ENCODE results near the gene HEPHL1. TPM values are rescaled to one million over a fixed set of nuclear protein-coding genes. Genes with fewer than 3 reads are reported as not detected.

The HEPHL1 gene
- total and polyA plus RNA-seq, 7 donors = 0.01 TPM; not detected in 6

DNA sequence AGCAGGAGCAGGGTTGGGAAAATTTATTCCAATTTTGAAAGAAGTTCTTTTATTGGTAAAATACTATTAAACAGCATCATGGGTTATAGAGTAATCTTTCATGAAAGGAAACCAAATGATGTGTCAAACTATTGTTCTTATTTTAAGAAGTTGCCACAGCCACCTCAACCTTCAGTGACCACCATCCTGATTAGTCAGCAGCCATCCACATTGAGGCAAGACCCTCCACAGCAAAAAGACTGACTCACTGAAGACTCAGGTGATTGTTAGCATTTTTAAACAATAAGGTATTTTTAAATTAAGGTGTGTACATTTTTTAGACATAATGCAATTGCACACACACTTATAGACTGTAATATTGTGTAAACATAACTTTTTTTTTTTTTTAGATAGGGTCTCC lies 3.7 kb upstream of the HEPHL1 start:
- no peak for DNase-seq
- TF ChIP-seq, protein P1, sequence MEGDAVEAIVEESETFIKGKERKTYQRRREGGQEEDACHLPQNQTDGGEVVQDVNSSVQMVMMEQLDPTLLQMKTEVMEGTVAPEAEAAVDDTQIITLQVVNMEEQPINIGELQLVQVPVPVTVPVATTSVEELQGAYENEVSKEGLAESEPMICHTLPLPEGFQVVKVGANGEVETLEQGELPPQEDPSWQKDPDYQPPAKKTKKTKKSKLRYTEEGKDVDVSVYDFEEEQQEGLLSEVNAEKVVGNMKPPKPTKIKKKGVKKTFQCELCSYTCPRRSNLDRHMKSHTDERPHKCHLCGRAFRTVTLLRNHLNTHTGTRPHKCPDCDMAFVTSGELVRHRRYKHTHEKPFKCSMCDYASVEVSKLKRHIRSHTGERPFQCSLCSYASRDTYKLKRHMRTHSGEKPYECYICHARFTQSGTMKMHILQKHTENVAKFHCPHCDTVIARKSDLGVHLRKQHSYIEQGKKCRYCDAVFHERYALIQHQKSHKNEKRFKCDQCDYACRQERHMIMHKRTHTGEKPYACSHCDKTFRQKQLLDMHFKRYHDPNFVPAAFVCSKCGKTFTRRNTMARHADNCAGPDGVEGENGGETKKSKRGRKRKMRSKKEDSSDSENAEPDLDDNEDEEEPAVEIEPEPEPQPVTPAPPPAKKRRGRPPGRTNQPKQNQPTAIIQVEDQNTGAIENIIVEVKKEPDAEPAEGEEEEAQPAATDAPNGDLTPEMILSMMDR (IDR thresholded peaks at IDR 0.05) = no peak
- intact Hi-C loops (cut with DNase I) = no loop called here
- H3K27ac ChIP-seq = no peak overlapping the region
- no peak for ATAC-seq
- H3K9me3 ChIP-seq = no peaks in the 10 kb centered on the region
- no peak overlapping the region for H3K4me3 ChIP-seq
- H3K36me3 ChIP-seq (ENCODE audit: insufficient read depth in 1 of 2, low read depth in 1 of 2) = no peaks in the 10 kb centered on the region
- no peaks in the 10 kb centered on the region for H3K4me1 ChIP-seq
- no peaks in the 10 kb centered on the region for H3K27me3 ChIP-seq (ENCODE audit: insufficient read depth in 3 of 3, low read length in 2 of 3)

DNA sequence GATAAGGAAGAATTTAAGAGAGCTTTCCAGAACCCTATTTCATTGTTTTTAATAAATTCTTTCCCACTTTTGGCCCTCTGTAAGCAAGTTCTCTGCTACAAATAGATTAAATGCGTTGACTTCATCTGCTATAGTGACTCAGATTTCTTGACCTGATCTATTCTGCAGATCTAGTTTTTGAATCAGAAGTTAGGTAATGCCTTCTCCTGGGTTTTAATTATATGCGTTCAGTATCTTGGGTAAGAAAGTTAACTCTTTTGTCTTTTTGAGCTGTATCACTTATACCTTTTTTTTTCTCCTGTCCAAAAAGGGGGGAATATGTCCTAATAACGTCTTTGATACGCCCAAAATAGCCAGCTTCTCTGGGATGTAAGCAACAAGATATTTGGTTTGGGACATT lies 2.4 kb upstream of the HEPHL1 start:
- intact Hi-C loops (cut with DNase I) = no loop called here
- Histone ChIP-seq H3K27me3 (ENCODE audit: insufficient read depth in 3 of 3, low read length in 2 of 3) (no peaks in the 10 kb centered on the region), H3K9me3 (no peaks in the 10 kb centered on the region), H3K36me3 (ENCODE audit: insufficient read depth in 1 of 2, low read depth in 1 of 2) (no peaks in the 10 kb centered on the region), H3K4me1 (no peaks in the 10 kb centered on the region), H3K4me3 (no peak overlapping the region), H3K27ac (no peak overlapping the region)
- TF ChIP-seq, protein P1 (IDR thresholded peaks at IDR 0.05) = no peak
- 58 to 75% (median 70%) methylated on average over 4 of the region's 4 CpGs for WGBS, 3 donors
- DNase-seq = no peak
- ATAC-seq = no peak

DNA sequence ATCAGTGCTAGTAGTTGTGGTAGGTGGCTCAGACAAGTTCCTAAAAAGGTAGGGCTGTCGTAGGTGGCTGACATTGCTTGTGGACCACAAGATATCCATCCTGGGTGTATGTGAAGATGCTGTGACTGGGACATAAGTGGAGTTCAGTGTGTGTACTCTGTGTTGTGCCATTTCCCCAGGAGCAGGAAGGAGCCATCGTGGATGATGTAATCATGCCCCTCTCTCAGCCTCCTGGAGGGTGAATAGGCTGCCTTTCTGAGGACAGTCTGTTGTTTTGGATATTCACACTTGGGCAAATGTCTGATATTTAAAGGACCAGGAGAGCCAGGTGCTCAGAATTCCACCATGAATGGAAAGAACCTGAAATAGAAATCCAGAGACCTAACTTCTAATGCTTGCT lies 2.7 kb downstream of the HEPHL1 start:
- H3K36me3 ChIP-seq (ENCODE audit: insufficient read depth in 1 of 2, low read depth in 1 of 2) = no peaks in the 10 kb centered on the region
- H3K4me3 ChIP-seq = no peak overlapping the region
- H3K27ac ChIP-seq = no peak overlapping the region
- intact Hi-C loops (cut with DNase I) = no loop called here
- TF ChIP-seq, protein P1 (IDR thresholded peaks at IDR 0.05) = no peak
- WGBS, 3 donors = 60 to 71% (median 70%) methylated on average over 2 of the region's 2 CpGs
- no peaks in the 10 kb centered on the region for H3K27me3 ChIP-seq (ENCODE audit: insufficient read depth in 3 of 3, low read length in 2 of 3)
- ATAC-seq (no peak), DNase-seq (no peak)
- H3K9me3 ChIP-seq = no peaks in the 10 kb centered on the region
- H3K4me1 ChIP-seq = no peaks in the 10 kb centered on the region

DNA sequence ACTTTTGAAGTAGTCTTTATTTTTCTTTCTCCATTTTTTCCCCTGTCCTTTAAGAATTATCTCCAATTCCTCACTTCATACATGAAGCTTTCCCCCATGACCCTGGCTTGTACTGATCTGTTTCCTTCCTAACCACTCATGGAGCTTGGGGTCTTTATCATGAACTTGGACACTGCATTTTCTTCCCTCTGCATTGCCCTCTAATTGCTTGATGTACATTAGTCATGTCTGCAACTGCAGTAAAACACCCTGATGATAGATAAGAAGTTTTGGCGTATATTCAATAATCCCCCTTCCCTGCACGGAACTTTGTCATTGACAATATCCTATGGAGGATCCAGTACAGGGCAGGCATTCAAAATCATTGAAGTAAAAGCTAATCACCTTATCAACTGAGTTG lies 3.4 kb downstream of the HEPHL1 start:
- WGBS, 3 donors = 81 to 85% (median 82%) methylated on average over 2 of the region's 2 CpGs
- no peak overlapping the region for H3K27ac ChIP-seq
- H3K36me3 ChIP-seq (ENCODE audit: insufficient read depth in 1 of 2, low read depth in 1 of 2) = no peaks in the 10 kb centered on the region
- ATAC-seq = no peak
- H3K4me1 ChIP-seq = no peaks in the 10 kb centered on the region
- no peaks in the 10 kb centered on the region for H3K27me3 ChIP-seq (ENCODE audit: insufficient read depth in 3 of 3, low read length in 2 of 3)
- DNase-seq = no peak
- TF ChIP-seq, protein P1 (IDR thresholded peaks at IDR 0.05) = no peak
- intact Hi-C loops (cut with DNase I) = no loop called here
- H3K9me3 ChIP-seq = no peaks in the 10 kb centered on the region
- H3K4me3 ChIP-seq = no peak overlapping the region

DNA sequence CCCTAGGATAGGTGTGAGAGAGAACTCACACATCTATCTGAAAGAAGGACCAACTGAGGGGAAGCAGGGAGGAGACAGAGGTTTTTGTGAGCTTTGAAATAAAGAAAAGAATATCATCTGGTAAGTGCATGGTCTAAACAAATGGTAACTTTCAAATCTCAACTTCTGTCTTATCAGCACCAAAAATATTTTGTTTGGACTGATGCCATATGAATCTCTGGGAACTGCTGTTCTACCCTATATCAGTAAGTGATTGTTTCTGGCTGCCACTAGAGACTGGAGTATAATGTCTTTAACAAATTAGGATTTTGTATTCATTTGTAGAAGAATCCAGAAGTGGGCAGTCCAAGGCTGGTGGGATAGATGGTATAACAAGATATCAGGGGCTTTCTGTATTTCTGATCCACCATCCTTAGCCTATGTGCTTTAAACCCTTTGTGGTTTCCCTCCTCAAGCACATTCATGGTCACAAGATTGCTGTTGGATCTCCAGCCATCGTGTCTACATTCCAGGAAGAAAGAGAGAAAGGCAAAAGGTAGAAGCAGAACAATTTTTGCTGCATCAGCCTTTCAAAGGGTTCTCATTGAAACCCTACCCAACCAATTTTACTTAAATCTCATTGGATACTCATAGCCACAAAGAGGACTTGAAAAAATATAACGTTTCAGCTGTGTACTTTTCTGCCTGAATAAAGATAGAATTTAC lies 4.7 kb downstream of the HEPHL1 start:
- H3K4me3 ChIP-seq = no peak overlapping the region
- intact Hi-C loops (cut with DNase I) = no loop called here
- whole genome bisulfite sequencing, 3 donors = 63 to 66% (median 63%) methylated on average over 2 of the region's 2 CpGs
- no peak overlapping the region for H3K27ac ChIP-seq
- no peaks in the 10 kb centered on the region for H3K4me1 ChIP-seq
- TF ChIP-seq, protein P1 (IDR thresholded peaks at IDR 0.05) = no peak
- no peaks in the 10 kb centered on the region for H3K36me3 ChIP-seq (ENCODE audit: insufficient read depth in 1 of 2, low read depth in 1 of 2)
- ATAC-seq (no peak), DNase-seq (no peak)
- H3K9me3 ChIP-seq = no peaks in the 10 kb centered on the region
- no peaks in the 10 kb centered on the region for H3K27me3 ChIP-seq (ENCODE audit: insufficient read depth in 3 of 3, low read length in 2 of 3)
